ENCODE data around the gene PRELID2.
"Not testable (repeated sequence)": the region's sequence is repeated elsewhere in the genome, so short reads cannot be mapped to it uniquely, and the experiment has no call there.

The PRELID2 gene

GRCh38 chr5:145750199-145750598 lies 84.9 kb downstream of the PRELID2 start:
- DNase-seq (ENCODE audit: low read depth, low spot score), result no peak

DNA sequence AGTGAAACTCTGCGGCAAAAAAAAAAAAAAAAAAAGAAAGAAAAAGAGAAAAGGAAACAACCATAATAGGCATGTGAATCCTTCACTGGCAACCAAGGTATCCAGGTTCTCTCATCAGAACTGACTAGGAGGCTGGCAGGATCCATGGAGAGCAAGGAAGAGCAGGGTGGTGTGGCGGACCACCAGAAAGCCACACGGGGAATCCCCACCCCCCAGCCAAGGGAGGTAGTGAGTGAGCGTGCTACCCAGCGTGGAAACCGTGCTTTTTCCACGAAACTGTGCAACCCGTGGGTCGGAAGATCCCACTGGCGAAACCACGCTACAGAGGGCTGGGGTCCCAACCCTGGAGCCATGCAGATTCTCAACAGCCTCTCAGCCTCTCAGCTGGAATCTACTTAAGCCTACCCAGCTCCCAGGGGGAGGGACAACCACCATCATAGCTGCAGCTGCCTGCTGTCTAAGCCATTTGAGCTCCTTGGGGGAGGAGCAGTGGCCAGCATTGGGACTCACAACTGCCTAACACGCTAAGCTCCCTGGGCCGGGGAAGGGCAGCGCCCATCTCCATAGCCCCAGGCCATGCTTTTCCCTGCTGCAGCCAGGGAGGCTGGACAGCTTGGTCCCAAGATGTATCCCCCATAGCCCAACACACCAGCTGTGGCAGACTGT lies 91.6 kb downstream of the PRELID2 start:
- DNase-seq (ENCODE audit: low read depth, low spot score), result no peak

GRCh38 chr5:145739843-145740242 lies 95.3 kb downstream of the PRELID2 start:
- no peak for DNase-seq (ENCODE audit: low read depth, low spot score)

GRCh38 chr5:145738227-145738626 lies 96.9 kb downstream of the PRELID2 start:
- no peak for DNase-seq (ENCODE audit: low read depth, low spot score)

DNA sequence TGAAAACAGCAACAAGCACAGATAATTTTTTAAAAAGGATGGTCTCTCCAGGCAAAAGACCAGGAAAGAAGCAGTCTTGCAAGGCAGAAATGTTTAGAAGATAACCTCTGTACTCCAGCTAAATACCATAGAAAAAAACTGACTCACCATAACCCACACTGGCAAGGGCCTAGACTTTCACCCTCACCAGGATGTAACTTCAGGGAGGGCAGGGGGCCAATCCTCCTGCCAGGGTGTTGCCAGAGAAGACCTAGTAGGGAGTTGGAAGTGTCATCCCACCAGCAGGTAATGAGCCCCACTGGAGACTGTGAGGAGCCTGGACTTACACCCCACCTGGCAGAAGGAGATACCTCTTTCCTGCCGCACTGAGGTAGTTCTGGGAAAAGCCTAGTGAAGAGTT lies 97.6 kb downstream of the PRELID2 start:
- no peak for DNase-seq (ENCODE audit: low read depth, low spot score)

DNA sequence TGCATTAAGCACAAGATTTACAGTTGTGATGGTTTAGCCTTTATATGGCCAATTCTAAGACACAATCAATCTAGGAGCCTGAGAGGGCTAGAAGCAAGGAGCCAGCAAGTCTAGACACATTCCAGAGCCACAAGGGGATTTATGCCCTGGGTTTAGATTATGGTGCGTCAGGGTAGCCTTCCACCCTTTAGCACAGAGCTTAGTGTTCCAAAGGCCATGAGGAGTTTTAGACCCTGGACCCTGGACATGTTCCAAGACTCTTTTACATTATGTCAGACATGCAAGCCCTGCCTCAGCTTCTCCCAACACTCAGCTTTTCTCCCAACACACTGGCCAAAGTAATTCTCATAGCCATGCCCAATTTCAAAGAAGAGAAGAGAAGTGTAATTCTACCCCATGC lies 105.2 kb downstream of the PRELID2 start:
- DNase-seq (ENCODE audit: low read depth, low spot score), result not testable (repeated sequence)

DNA sequence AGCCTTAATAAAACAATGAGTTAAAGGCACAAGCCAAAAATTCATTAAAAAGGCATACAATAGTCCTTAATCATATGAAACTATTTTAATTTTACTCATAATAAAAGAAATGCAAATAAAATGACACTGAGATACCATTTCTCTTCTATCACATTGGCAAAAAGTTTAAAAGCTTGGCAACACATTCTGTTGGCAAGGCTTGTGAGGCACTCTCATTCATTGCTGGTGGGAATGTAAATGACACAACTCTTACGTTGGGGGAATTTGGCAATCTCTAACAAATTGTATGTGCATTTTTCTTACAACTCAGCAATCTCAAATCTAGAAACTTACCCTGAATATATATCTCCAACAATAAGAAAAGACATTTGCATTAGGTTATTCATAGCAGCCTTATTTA lies 111.6 kb downstream of the PRELID2 start:
- DNase-seq (ENCODE audit: low read depth, low spot score), result no peak

DNA sequence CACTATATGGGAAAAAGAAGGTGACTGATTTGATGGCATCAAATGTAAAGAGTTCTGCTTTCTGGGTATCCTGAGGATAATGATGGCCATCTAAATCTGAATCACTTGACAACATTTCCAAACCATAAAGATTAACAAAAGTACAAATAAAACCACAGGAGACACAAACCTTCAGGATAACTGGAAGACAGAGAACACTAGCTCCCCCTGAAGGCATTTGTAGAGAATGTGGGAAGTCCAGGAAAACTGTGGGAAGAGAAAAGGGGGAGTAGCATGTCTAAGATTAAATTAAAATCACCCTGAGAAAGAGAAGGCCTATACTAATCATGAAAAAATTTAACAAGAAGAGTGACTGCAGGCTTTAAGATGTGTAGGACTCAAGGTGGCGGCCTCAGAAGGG lies 116.2 kb downstream of the PRELID2 start:
- DNase-seq (ENCODE audit: low read depth, low spot score), result no peak

- no peak for DNase-seq (ENCODE audit: low read depth, low spot score)
Measured at GRCh38 chr5:145715412-145715811, 119.7 kb downstream of the PRELID2 start.

- no peak for DNase-seq (ENCODE audit: low read depth, low spot score)
Measured at GRCh38 chr5:145712245-145712644, 122.9 kb downstream of the PRELID2 start.

DNA sequence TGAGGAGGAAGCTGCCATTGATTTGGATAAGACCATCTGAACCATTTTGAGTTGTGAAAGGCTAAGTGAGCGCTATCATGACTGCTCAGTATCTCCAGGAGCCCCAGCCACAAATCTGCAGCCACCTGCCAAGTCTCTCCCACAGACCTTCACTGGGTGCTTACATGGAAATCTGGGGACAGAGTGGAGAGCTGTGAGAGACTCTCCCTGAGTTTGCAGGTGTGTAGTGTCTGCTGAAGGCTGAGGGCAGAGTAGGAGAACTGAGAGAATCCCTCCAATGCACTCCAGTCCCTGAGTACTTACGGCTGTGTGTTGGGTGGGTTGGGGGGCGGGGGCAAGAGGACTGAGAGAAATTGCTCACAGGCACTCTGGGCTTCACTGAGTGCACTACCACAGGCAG lies 123.7 kb downstream of the PRELID2 start:
- DNase-seq (ENCODE audit: low read depth, low spot score), result no peak

Data from activated naive CD8-positive, alpha-beta T cell treated with anti-CD3 and anti-CD28 coated beads, Interleukin-2, amount 50 U/mL, for 16 hours (primary cell).